Muscle layer of duodenum (tissue), 2 donors: ENCODE measurements around the gene PRRG2.

ENCODE experiments used
- H3K27ac ChIP-seq: one replicate; pipeline ENCODE4 v1.7.0; 2013; ENCODE audit warnings: mild to moderate bottlenecking, low read length
- H3K27me3 ChIP-seq: one replicate; pipeline ENCODE4 v1.7.0; 2013; ENCODE audit warnings: low read depth, mild to moderate bottlenecking, control low read depth, low read length
- H3K36me3 ChIP-seq, 2 donors: one replicate each; pipeline ENCODE4 v1.7.0; 2013; ENCODE audit warnings: low read length in 2 of 2, control low read depth in 1 of 2, mild to moderate bottlenecking in 1 of 2; ENCODE audit not compliant: insufficient read depth in 2 of 2, control insufficient read depth in 1 of 2
- H3K4me1 ChIP-seq, 2 donors: one replicate each; pipeline ENCODE4 v1.7.0; 2013; ENCODE audit warnings: low read length in 2 of 2, mild to moderate bottlenecking in 2 of 2, control low read depth in 1 of 2, moderate library complexity in 1 of 2; ENCODE audit not compliant: insufficient read depth in 2 of 2, control insufficient read depth in 1 of 2
- H3K4me3 ChIP-seq, 2 donors: one replicate each; pipeline ENCODE4 v1.7.0; 2013; ENCODE audit warnings: low read length in 2 of 2, low read depth in 1 of 2, mild to moderate bottlenecking in 1 of 2
- H3K9me3 ChIP-seq, 2 donors: one replicate each; pipeline ENCODE4 v1.7.0; 2013; ENCODE audit warnings: low read length in 2 of 2, control low read depth in 1 of 2, mild to moderate bottlenecking in 1 of 2; ENCODE audit not compliant: control insufficient read depth in 1 of 2
- donor health status: healthy.

PRRG2 gene

GRCh38 chr19:49597703-49597974 lies 16.5 kb downstream of the PRRG2 start:
- H3K4me3 ChIP-seq: no peak overlapping the region
- H3K27me3 ChIP-seq: no peaks in the 10 kb centered on the region
- H3K9me3 ChIP-seq: no peaks in the 10 kb centered on the region
- H3K36me3 ChIP-seq: peaks cover 17 to 64% of the 10 kb centered on the region in 2 donors
- peaks cover 4 to 13% of the 10 kb centered on the region in 2 donors for H3K4me1 ChIP-seq
- no peak overlapping the region for H3K27ac ChIP-seq

GRCh38 chr19:49599378-49600295 lies 18.5 kb downstream of the PRRG2 start:
- Histone ChIP-seq H3K27me3 (no peaks in the 10 kb centered on the region), H3K36me3 (peaks cover 16 to 68% of the 10 kb centered on the region in 2 donors), H3K9me3 (no peaks in the 10 kb centered on the region), H3K4me3 (no peak overlapping the region), H3K4me1 (no peaks in the 10 kb centered on the region), H3K27ac (no peak overlapping the region)

GRCh38 chr19:49601482-49602038 lies 20.4 kb downstream of the PRRG2 start:
- Histone ChIP-seq H3K4me1 (no peaks in the 10 kb centered on the region), H3K4me3 (no peak overlapping the region), H3K9me3 (no peaks in the 10 kb centered on the region), H3K27me3 (no peaks in the 10 kb centered on the region), H3K27ac (no peak overlapping the region), H3K36me3 (peaks cover 16 to 60% of the 10 kb centered on the region in 2 donors)

- Histone ChIP-seq H3K9me3 (no peaks in the 10 kb centered on the region), H3K36me3 (peaks cover 20 to 54% of the 10 kb centered on the region in 2 donors), H3K27ac (no peak overlapping the region), H3K4me1 (no peaks in the 10 kb centered on the region), H3K27me3 (no peaks in the 10 kb centered on the region), H3K4me3 (no peak overlapping the region)
These were observed 21.7 kb downstream of the PRRG2 start for GRCh38 chr19:49602806-49603205.

- Histone ChIP-seq H3K27me3 (no peaks in the 10 kb centered on the region), H3K4me3 (no peak overlapping the region), H3K36me3 (peaks cover 15 to 59% of the 10 kb centered on the region in 2 donors), H3K4me1 (no peaks in the 10 kb centered on the region), H3K27ac (no peak overlapping the region), H3K9me3 (no peaks in the 10 kb centered on the region)
These were observed 24.5 kb downstream of the PRRG2 start for GRCh38 chr19:49605605-49606004.

GRCh38 chr19:49609499-49610092 lies 28.5 kb downstream of the PRRG2 start:
- Histone ChIP-seq H3K27me3 (no peaks in the 10 kb centered on the region), H3K36me3 (peaks cover 3 to 41% of the 10 kb centered on the region in 2 donors), H3K9me3 (no peaks in the 10 kb centered on the region), H3K4me3 (no peak overlapping the region), H3K27ac (no peak overlapping the region), H3K4me1 (peaks cover 0 to 3% of the 10 kb centered on the region in 2 donors)

- no peak overlapping the region for H3K27ac ChIP-seq
- H3K27me3 ChIP-seq: no peaks in the 10 kb centered on the region
- peaks cover 0 to 3% of the 10 kb centered on the region in 2 donors for H3K4me1 ChIP-seq
- H3K9me3 ChIP-seq: no peaks in the 10 kb centered on the region
- H3K36me3 ChIP-seq: peaks cover 15 to 56% of the 10 kb centered on the region in 2 donors
- H3K4me3 ChIP-seq: no peak overlapping the region
These were observed 32.3 kb downstream of the PRRG2 start for GRCh38 chr19:49613374-49613773.

GRCh38 chr19:49614096-49614833 lies 33.1 kb downstream of the PRRG2 start:
- Histone ChIP-seq H3K4me3 (no peak overlapping the region), H3K4me1 (peaks cover 0 to 3% of the 10 kb centered on the region in 2 donors), H3K36me3 (peaks cover 15 to 53% of the 10 kb centered on the region in 2 donors), H3K27me3 (no peaks in the 10 kb centered on the region), H3K9me3 (no peaks in the 10 kb centered on the region), H3K27ac (no peak overlapping the region)

- H3K9me3 ChIP-seq: no peaks in the 10 kb centered on the region
- peaks cover 0 to 3% of the 10 kb centered on the region in 2 donors for H3K4me1 ChIP-seq
- no peak overlapping the region for H3K27ac ChIP-seq
- H3K27me3 ChIP-seq: no peaks in the 10 kb centered on the region
- H3K4me3 ChIP-seq: no peak overlapping the region
- H3K36me3 ChIP-seq: peaks cover 20 to 57% of the 10 kb centered on the region in 2 donors
These were observed 34.7 kb downstream of the PRRG2 start for GRCh38 chr19:49615861-49616260.

GRCh38 chr19:49616532-49616931 lies 35.4 kb downstream of the PRRG2 start:
- Histone ChIP-seq H3K36me3 (peaks cover 20 to 57% of the 10 kb centered on the region in 2 donors), H3K4me1 (peaks cover 0 to 3% of the 10 kb centered on the region in 2 donors), H3K9me3 (no peaks in the 10 kb centered on the region), H3K27ac (no peak overlapping the region), H3K27me3 (no peaks in the 10 kb centered on the region), H3K4me3 (no peak overlapping the region)

- peaks cover 0 to 3% of the 10 kb centered on the region in 2 donors for H3K4me1 ChIP-seq
- H3K27ac ChIP-seq: no peak overlapping the region
- peaks cover 20 to 57% of the 10 kb centered on the region in 2 donors for H3K36me3 ChIP-seq
- H3K4me3 ChIP-seq: no peak overlapping the region
- H3K9me3 ChIP-seq: no peaks in the 10 kb centered on the region
- H3K27me3 ChIP-seq: no peaks in the 10 kb centered on the region
These were observed 35.8 kb downstream of the PRRG2 start for GRCh38 chr19:49616945-49617344.
